22Rv1 (cell line): Measurements from ENCODE around the gene AHNAK.
"Not testable (repeated sequence)": the region's sequence is repeated elsewhere in the genome, so short reads cannot be mapped to it uniquely, and the experiment has no call there.

Source experiments
- ZFX ChIP-seq: fragments of 450-650 bp; IDR thresholded peaks from 2 replicates; pipeline ENCODE4 v1.6.1; 2017; ENCODE audit warnings: antibody characterized with exemption, borderline replicate concordance
- TF ChIP-seq, protein P1 (sequence below): fragments of 450-650 bp; IDR thresholded peaks from 2 replicates; pipeline ENCODE4 v1.5.1; 2017; ENCODE audit warnings: mild to moderate bottlenecking

GRCh38 chr11:62561677-62562230, 15.1 kb upstream of the AHNAK start:
- TF ChIP-seq, protein P1, sequence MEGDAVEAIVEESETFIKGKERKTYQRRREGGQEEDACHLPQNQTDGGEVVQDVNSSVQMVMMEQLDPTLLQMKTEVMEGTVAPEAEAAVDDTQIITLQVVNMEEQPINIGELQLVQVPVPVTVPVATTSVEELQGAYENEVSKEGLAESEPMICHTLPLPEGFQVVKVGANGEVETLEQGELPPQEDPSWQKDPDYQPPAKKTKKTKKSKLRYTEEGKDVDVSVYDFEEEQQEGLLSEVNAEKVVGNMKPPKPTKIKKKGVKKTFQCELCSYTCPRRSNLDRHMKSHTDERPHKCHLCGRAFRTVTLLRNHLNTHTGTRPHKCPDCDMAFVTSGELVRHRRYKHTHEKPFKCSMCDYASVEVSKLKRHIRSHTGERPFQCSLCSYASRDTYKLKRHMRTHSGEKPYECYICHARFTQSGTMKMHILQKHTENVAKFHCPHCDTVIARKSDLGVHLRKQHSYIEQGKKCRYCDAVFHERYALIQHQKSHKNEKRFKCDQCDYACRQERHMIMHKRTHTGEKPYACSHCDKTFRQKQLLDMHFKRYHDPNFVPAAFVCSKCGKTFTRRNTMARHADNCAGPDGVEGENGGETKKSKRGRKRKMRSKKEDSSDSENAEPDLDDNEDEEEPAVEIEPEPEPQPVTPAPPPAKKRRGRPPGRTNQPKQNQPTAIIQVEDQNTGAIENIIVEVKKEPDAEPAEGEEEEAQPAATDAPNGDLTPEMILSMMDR, result not testable (repeated sequence)
- TF ChIP-seq ZFX, result not testable (repeated sequence)
